Esophagus squamous epithelium (tissue), 4 donors: ENCODE data around the gene LEPROT.

Experiments
- CTCF ChIP-seq, 6 experiments: fragments of 450-650 bp in 4 of 6; fragments of 200-600 bp in 2 of 6; sonication (generic) in 2 of 6; IDR thresholded peaks; one replicate each; pipeline ENCODE4 v1.5.1; 2016 to 2019; ENCODE audit warnings: antibody characterized with exemption in 6 of 6, mild to moderate bottlenecking in 4 of 6, moderate library complexity in 4 of 6
- POLR2A ChIP-seq, 4 donors: fragments of 450-650 bp; IDR thresholded peaks; one replicate each; pipeline ENCODE4 v1.6.1; 2017; ENCODE audit warnings: antibody characterized with exemption in 4 of 4, mild to moderate bottlenecking in 4 of 4, moderate library complexity in 3 of 4

DNA sequence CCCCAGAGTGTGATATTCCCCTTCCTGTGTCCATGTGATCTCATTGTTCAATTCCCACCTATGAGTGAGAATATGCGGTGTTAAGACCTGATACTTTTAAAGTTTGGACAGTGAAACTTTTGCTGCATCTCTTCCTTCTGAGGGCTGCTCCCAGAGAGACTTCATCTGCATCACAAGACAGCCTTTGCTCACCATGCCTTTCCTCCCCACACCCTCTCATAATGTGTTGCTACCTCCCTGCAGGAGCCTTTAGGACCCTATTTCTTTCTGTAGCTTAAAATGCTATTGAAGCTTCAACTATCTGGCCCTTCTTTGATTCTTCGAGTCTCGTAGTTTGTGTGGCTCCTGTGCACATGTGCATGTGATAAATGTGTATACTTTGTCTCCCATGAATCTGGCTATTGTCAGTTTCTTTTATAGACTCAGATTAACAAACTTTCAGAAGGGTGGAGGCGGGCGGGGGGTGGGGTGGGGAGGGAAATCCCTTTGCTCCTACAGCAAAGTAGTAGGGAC, 23.7 kb downstream of the LEPROT start:
- no peak for TF ChIP-seq CTCF (IDR thresholded peaks at IDR 0.05)
- TF ChIP-seq POLR2A (IDR thresholded peaks at IDR 0.05), result no peak
